H9 (cell line): ENCODE measurements around the gene AK9. TPM values are rescaled to one million over a fixed set of nuclear protein-coding genes. Genes with fewer than 3 reads are reported as not detected.

Experiments used
- DNase-seq: peaks from one replicate; pipeline ENCODE4 v3.0.0-alpha.2; 2017
- H2AFZ ChIP-seq: one replicate; pipeline ENCODE4 v1.6.1; 2013; ENCODE audit warnings: mild to moderate bottlenecking, low read length, control low read depth, moderate library complexity
- H2AK5ac ChIP-seq: 2 replicates; pipeline ENCODE4 v1.6.1; 2013; ENCODE audit warnings: low read length, control low read depth, mixed read lengths; ENCODE audit not compliant: insufficient read length
- H2BK120ac ChIP-seq: one replicate; pipeline ENCODE4 v1.6.1; 2013; ENCODE audit warnings: low read depth, mild to moderate bottlenecking, low read length, control low read depth, inconsistent platforms; ENCODE audit not compliant: poor library complexity, severe bottlenecking
- H2BK12ac ChIP-seq: 2 replicates; pipeline ENCODE4 v1.6.1; 2013; ENCODE audit warnings: low read length, control low read depth, mixed read lengths, low read depth; ENCODE audit not compliant: insufficient read length
- H2BK15ac ChIP-seq: 2 replicates; pipeline ENCODE4 v1.6.1; 2013; ENCODE audit warnings: low read depth, low read length, control low read depth
- H2BK20ac ChIP-seq: one replicate; pipeline ENCODE4 v1.6.1; 2013; ENCODE audit warnings: low read depth, mild to moderate bottlenecking, low read length, control low read depth, inconsistent platforms; ENCODE audit not compliant: poor library complexity, severe bottlenecking
- H2BK5ac ChIP-seq: 2 replicates; pipeline ENCODE4 v1.6.1; 2013; ENCODE audit warnings: low read length, control low read depth, mixed read lengths; ENCODE audit not compliant: insufficient read length
- H3K14ac ChIP-seq: 2 replicates; pipeline ENCODE4 v1.6.1; 2013; ENCODE audit warnings: low read length, control low read depth; ENCODE audit not compliant: insufficient read depth
- H3K18ac ChIP-seq: 2 replicates; pipeline ENCODE4 v1.6.1; 2013; ENCODE audit warnings: low read depth, mild to moderate bottlenecking, mixed read lengths, low read length, control low read depth; ENCODE audit not compliant: insufficient read length
- H3K23ac ChIP-seq: 2 replicates; pipeline ENCODE4 v1.6.1; 2013; ENCODE audit warnings: low read length, control low read depth, mixed read lengths, low read depth; ENCODE audit not compliant: insufficient read length
- H3K23me2 ChIP-seq: 2 replicates; pipeline ENCODE4 v1.6.1; 2013; ENCODE audit warnings: low read depth, mild to moderate bottlenecking, mixed read lengths, low read length, control low read depth; ENCODE audit not compliant: insufficient read length, poor library complexity, severe bottlenecking
- H3K27ac ChIP-seq: 2 replicates; pipeline ENCODE4 v1.5.1; 2013; ENCODE audit warnings: low read length, control low read depth, mixed read lengths, low read depth; ENCODE audit not compliant: insufficient read length
- H3K27me3 ChIP-seq: 2 replicates; pipeline ENCODE4 v1.6.1; 2013; ENCODE audit warnings: low read length, control low read depth, inconsistent platforms; ENCODE audit not compliant: insufficient read depth
- H3K4ac ChIP-seq: 2 replicates; pipeline ENCODE4 v1.6.1; 2013; ENCODE audit warnings: low read depth, mild to moderate bottlenecking, control low read depth, inconsistent platforms, low read length, moderate library complexity
- H3K4me1 ChIP-seq: 2 replicates; pipeline ENCODE4 v1.6.1; 2013; ENCODE audit warnings: low read length, control low read depth, inconsistent platforms; ENCODE audit not compliant: insufficient read depth
- H3K4me2 ChIP-seq: 2 replicates; pipeline ENCODE4 v1.6.1; 2013; ENCODE audit warnings: low read length, control low read depth, mixed read lengths; ENCODE audit not compliant: insufficient read length, insufficient read depth
- H3K56ac ChIP-seq: 2 replicates; pipeline ENCODE4 v1.6.1; 2013; ENCODE audit warnings: low read depth, mild to moderate bottlenecking, mixed read lengths, low read length, control low read depth; ENCODE audit not compliant: insufficient read length
- H3K79me1 ChIP-seq: 2 replicates; pipeline ENCODE4 v1.6.1; 2013; ENCODE audit warnings: low read depth, mild to moderate bottlenecking, moderate library complexity, low read length, control low read depth, inconsistent platforms; ENCODE audit not compliant: insufficient read depth, poor library complexity, severe bottlenecking
- H3K79me2 ChIP-seq: 2 replicates; pipeline ENCODE4 v1.6.1; 2013; ENCODE audit warnings: low read length, control low read depth, inconsistent platforms; ENCODE audit not compliant: insufficient read depth
- H3K9ac ChIP-seq: 2 replicates; pipeline ENCODE4 v1.6.1; 2013; ENCODE audit warnings: low read length, control low read depth, mixed read lengths; ENCODE audit not compliant: insufficient read length; ENCODE audit errors: extremely low read depth
- H3K9me3 ChIP-seq: one replicate; pipeline ENCODE4 v1.6.1; 2013; ENCODE audit warnings: low read depth, low read length, inconsistent platforms; ENCODE audit not compliant: control insufficient read depth
- H3T11ph ChIP-seq: one replicate; pipeline ENCODE4 v1.6.1; 2013; ENCODE audit warnings: mild to moderate bottlenecking, low read length, control low read depth, inconsistent platforms
- H4K20me1 ChIP-seq: one replicate; pipeline ENCODE4 v1.6.1; 2013; ENCODE audit not compliant: control insufficient read depth, insufficient read length, insufficient read depth
- H4K5ac ChIP-seq: 2 replicates; pipeline ENCODE4 v1.6.1; 2013; ENCODE audit warnings: low read depth, mild to moderate bottlenecking, mixed read lengths, low read length, control low read depth; ENCODE audit not compliant: insufficient read length
- H4K8ac ChIP-seq: replicated peaks from 2 replicates; pipeline ENCODE4 v1.6.1; 2013; ENCODE audit warnings: low read length, control low read depth, mixed read lengths, low read depth; ENCODE audit not compliant: insufficient read length
- H4K91ac ChIP-seq: 2 replicates; pipeline ENCODE4 v1.6.1; 2013; ENCODE audit warnings: low read depth, mild to moderate bottlenecking, moderate library complexity, mixed read lengths, low read length, control low read depth; ENCODE audit not compliant: insufficient read length
- H3K27ac Mint-ChIP-seq, 3 experiments: 2 replicates in 2 of 3; 3 replicates in 1 of 3; pipeline ENCODE4 v1.8.0; 2020 to 2021; ENCODE audit warnings: mixed read lengths in 3 of 3, mild to moderate bottlenecking in 1 of 3, moderate library complexity in 1 of 3
- H3K27me3 Mint-ChIP-seq: 2 replicates; pipeline ENCODE4 v1.8.0; 2021; ENCODE audit warnings: low read depth, mild to moderate bottlenecking, moderate library complexity, mixed read lengths
- H3K36me3 Mint-ChIP-seq, 3 experiments: 2 replicates in 2 of 3; 3 replicates in 1 of 3; pipeline ENCODE4 v1.8.0; 2020 to 2021; ENCODE audit warnings: low read depth in 3 of 3, mixed read lengths in 3 of 3; ENCODE audit not compliant: insufficient read depth in 1 of 3
- H3K4me1 Mint-ChIP-seq, 2 experiments: 2 replicates each; pipeline ENCODE4 v1.8.0; 2020; ENCODE audit warnings: mixed read lengths in 2 of 2
- H3K4me3 Mint-ChIP-seq, 2 experiments: 2 replicates in 1 of 2; 3 replicates in 1 of 2; pipeline ENCODE4 v1.8.0; 2020 to 2021; ENCODE audit warnings: mild to moderate bottlenecking in 2 of 2, mixed read lengths in 2 of 2, moderate library complexity in 1 of 2
- H3K9me3 Mint-ChIP-seq, 2 experiments: 2 replicates in 1 of 2; 3 replicates in 1 of 2; pipeline ENCODE4 v1.8.0; 2020; ENCODE audit warnings: mild to moderate bottlenecking in 2 of 2, mixed read lengths in 2 of 2, moderate library complexity in 1 of 2
- CTCF ChIP-seq: fragments of 200-600 bp; sonication (generic); conservative IDR thresholded peaks from 3 replicates; pipeline ENCODE4 v1.8.0; 2021; ENCODE audit warnings: antibody characterized with exemption, mild to moderate bottlenecking
- WGBS: extraction: QIAGEN DNeasy Blood & Tissue Kit; methylation state at CpG from one replicate; pipeline ENCODE4 v1.1.7; 2013; ENCODE audit warnings: missing lambda C conversion rate, low lambda C conversion rate, mixed read lengths; ENCODE audit not compliant: insufficient read length; ENCODE audit errors: extremely low coverage; 5-methylcytosine and 5-hydroxymethylcytosine counted together
- total RNA-seq: library from RNA; stranded (reverse); gene quantifications from 2 replicates; pipeline ENCODE4 v1.2.1, GENCODE V29; 2021

The AK9 gene
- total RNA-seq, 1 experiment from 2014 or later, result 2.3 TPM

GRCh38 chr6:109513571-109514071 lies 177.4 kb downstream of the AK9 start:
- H3K9me3 Mint-ChIP-seq, result peaks cover 25 to 39% of the 10 kb centered on the region in 2 experiments
- DNase-seq, result no peak
- no peak overlapping the region for H3K4me3 Mint-ChIP-seq

More at GRCh38 chr6:109513571-109514071, 177.4 kb downstream of the AK9 start:
- Histone ChIP-seq H3K4ac (no peak overlapping the region), H3K27me3 (no peaks in the 10 kb centered on the region), H2BK120ac (no peak overlapping the region), H3T11ph (no peak overlapping the region), H3K14ac (no peak overlapping the region), H2BK15ac (no peak overlapping the region), H2BK5ac (no peak overlapping the region), H3K4me2 (no peak overlapping the region), H3K79me1 (no peaks in the 10 kb centered on the region), H4K20me1 (no peaks in the 10 kb centered on the region), H2BK12ac (no peak overlapping the region), H3K4me1 (no peaks in the 10 kb centered on the region), H3K18ac (no peak overlapping the region), H3K27ac (peak overlapping the region; percentile 47), H2BK20ac (no peak overlapping the region), H2AFZ (peak overlapping the region; percentile 82), H4K91ac (no peak overlapping the region), H3K9ac (no peak overlapping the region), H4K5ac (no peak overlapping the region), H3K23me2 (no peaks in the 10 kb centered on the region), H2AK5ac (no peak overlapping the region), H3K79me2 (no peaks in the 10 kb centered on the region), H3K23ac (no peak overlapping the region), H3K9me3 (peaks cover 10% of the 10 kb centered on the region), H3K56ac (no peak overlapping the region), H4K8ac (no peak overlapping the region)
- Mint-ChIP-seq H3K27me3 (no peaks in the 10 kb centered on the region), H3K36me3 (peaks cover 13 to 52% (median 17%) of the 10 kb centered on the region in 3 experiments), H3K4me1 (peaks cover 32 to 38% of the 10 kb centered on the region in 2 experiments), H3K27ac (peak overlapping the region; percentile 30 to 97 (median 86); a peak in 6 of 7 replicates)
- no CpG with 5 or more reads among the region's 2 CpGs for WGBS
- no peak for TF ChIP-seq CTCF
